Cardiac fibroblast (primary cell): ENCODE measurements around the gene BANP.
A peak's percentile ranks its signal among the peaks of the same experiment; 100 is the strongest.
"Not testable (repeated sequence)": the region's sequence is repeated elsewhere in the genome, so short reads cannot be mapped to it uniquely, and the experiment has no call there.

Source experiments
- DNase-seq, 2 donors: peaks; one replicate each; pipeline versions ENCODE4 v3.0.0 to v3.0.0-alpha.2; 2010; ENCODE audit warnings: low read depth in 2 of 2
- H3K4me3 ChIP-seq, 2 donors: replicated peaks in 1 of 2; 1 replicate in 1 of 2; 2 replicates in 1 of 2; pipeline ENCODE4 v1.5.1; 2011; ENCODE audit warnings: low read depth in 2 of 2, low read length in 2 of 2, mild to moderate bottlenecking in 2 of 2, moderate library complexity in 1 of 2
- TF ChIP-seq, protein P1 (sequence below): IDR thresholded peaks from one replicate; pipeline ENCODE4 v1.5.1; 2011; ENCODE audit warnings: low read depth, mild to moderate bottlenecking, low read length, inconsistent platforms

The BANP gene

DNA sequence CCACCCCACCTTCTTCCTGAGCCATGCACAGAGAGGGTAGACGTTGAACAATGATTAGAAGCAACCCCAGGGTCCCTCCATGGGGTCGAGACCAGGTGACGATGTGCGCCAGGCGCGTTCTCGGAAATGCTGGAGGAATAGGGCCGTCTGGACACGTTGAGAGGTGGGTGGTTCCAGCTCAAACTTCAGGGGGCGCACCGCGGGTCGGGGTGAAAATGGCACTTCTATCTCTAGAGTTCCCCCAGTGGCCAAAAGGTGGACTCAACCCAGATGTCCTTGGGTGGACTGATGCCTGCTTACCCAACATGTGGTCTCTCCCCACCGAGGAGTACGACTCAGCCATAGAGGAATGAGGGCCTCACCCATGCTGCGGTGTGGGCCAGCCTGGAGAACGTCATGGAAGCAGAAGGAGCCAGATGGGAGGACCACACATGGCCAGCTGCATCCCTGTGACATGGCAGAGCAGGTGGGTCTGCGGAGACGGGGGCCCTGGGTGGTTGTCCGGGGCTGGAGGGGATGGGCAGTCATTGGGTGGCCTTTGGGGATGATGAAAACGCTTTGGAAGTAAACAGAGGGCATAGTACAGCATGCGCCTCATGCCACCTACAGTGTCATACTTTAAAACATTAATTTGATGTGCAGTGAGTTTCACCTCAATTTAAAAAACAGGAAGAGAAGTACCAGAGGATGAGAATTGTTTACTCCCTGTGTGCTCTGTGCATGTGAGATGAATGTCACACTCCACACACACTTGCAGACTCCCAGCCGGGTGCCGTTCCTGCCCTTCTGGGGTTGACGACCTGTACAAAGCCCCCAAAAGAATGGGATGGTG lies 147.7 kb downstream of the BANP start:
- not testable (repeated sequence) for H3K4me3 ChIP-seq
- DNase-seq = peak; percentile 44 to 71
- TF ChIP-seq, protein P1, sequence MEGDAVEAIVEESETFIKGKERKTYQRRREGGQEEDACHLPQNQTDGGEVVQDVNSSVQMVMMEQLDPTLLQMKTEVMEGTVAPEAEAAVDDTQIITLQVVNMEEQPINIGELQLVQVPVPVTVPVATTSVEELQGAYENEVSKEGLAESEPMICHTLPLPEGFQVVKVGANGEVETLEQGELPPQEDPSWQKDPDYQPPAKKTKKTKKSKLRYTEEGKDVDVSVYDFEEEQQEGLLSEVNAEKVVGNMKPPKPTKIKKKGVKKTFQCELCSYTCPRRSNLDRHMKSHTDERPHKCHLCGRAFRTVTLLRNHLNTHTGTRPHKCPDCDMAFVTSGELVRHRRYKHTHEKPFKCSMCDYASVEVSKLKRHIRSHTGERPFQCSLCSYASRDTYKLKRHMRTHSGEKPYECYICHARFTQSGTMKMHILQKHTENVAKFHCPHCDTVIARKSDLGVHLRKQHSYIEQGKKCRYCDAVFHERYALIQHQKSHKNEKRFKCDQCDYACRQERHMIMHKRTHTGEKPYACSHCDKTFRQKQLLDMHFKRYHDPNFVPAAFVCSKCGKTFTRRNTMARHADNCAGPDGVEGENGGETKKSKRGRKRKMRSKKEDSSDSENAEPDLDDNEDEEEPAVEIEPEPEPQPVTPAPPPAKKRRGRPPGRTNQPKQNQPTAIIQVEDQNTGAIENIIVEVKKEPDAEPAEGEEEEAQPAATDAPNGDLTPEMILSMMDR = peak; percentile 10

DNA sequence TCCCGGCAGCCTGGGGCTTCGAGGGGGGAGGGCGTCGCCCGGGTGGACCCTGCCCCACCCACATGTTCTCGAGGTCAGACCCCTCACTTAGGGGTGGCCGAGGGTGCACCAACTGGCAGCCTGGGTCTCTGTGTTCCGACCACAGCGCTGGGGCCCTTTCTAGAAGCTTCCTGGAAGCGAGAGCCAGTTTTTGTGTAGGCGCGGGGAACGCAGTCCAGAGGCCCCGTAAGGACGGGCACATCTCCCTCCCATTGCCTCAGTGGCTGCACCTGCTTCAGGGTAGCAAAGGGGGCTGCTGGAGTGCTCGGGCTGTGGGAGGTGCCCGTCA lies 148.3 kb downstream of the BANP start:
- no peak for DNase-seq
- TF ChIP-seq, protein P1 = no peak
- no peak overlapping the region for H3K4me3 ChIP-seq

GRCh38 chr16:88099956-88100355 lies 148.7 kb downstream of the BANP start:
- not testable (repeated sequence) for H3K4me3 ChIP-seq, DNase-seq

- DNase-seq = not testable (repeated sequence)
These were observed 149.8 kb downstream of the BANP start for GRCh38 chr16:88100801-88101622.

DNA sequence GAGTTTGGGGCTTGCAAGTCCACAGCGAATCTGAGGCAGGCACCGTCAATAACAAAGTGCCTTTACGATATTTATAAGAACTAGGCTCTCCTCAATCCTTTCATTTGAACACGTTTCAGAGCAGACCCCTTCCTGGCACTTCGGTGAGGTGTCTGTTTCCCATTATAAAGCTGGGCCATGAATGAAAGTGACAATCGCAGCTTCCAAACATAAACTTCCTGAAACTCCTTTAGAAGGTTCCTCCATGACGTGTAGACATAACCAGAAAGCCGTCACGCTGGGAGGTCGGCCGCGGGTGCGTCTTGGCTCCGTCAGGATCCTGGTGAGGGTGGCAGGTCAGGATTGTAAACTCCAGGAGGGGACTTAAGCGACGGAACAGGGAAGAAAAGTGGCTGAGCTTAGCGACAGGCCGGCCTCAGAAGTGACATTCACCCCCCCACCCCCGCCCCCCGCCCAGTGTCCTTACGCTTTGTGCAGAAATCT lies 150.4 kb downstream of the BANP start:
- not testable (repeated sequence) for DNase-seq, H3K4me3 ChIP-seq

More at GRCh38 chr16:88100801-88101622, 149.8 kb downstream of the BANP start:
- not testable (repeated sequence) for H3K4me3 ChIP-seq

DNA sequence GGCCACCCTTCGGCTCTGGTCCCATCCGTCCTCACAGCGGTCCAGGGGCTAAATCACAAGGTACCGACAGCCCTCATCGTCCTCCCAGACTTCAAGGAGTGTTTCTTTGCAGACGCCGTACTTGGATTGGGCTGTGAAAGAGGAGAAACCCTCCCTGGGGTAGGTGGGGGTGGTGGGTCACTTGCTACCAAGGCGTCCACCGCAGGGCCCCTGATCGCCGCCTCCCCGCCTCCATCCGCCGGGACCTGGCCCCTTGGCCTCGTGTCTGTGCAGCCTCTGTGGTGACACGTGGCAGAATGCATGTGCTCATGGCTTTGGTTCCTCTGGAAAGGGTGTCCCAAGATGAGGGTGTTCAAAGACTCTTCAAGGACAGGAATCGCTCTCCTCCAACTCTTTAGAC lies 151.4 kb downstream of the BANP start:
- no peak for DNase-seq
- TF ChIP-seq, protein P1 = no peak
- H3K4me3 ChIP-seq = no peak overlapping the region

GRCh38 chr16:88103011-88103410 lies 151.8 kb downstream of the BANP start:
- TF ChIP-seq, protein P1 = no peak
- DNase-seq = no peak
- no peak overlapping the region for H3K4me3 ChIP-seq

- DNase-seq = no peak
- TF ChIP-seq, protein P1 = no peak
- H3K4me3 ChIP-seq = no peak overlapping the region
These were observed 152.5 kb downstream of the BANP start for GRCh38 chr16:88103581-88104188.

- DNase-seq, H3K4me3 ChIP-seq: not testable (repeated sequence)
These were observed 153.1 kb downstream of the BANP start for GRCh38 chr16:88104363-88104762.

DNA sequence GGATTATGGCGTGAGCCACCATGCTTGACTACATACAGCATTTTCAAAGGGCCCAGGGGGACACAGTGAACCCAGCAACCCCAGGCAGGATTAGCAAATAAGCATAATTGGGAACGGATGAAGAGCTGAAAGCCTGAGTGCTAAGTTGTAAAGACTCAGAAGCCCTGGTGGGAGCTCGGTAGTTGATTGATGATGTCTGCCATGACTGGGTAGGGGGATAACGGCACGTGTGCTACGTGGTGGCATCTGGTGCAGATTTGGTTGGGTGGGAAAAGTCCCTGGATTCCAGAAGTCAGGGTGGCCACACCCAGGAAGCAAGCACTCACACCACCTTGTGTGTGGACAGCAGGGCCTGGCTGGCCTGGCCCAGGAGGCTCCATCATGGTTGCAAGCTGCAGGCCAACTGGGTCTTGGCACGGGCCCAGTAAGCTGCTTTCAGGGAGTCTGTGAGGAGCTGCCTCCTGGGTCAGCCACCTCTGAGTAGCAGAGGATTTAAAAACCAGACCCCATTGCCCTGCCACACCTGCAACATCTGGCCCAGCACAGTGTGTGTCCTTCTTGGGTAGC lies 154.4 kb downstream of the BANP start:
- H3K4me3 ChIP-seq, DNase-seq: not testable (repeated sequence)

DNA sequence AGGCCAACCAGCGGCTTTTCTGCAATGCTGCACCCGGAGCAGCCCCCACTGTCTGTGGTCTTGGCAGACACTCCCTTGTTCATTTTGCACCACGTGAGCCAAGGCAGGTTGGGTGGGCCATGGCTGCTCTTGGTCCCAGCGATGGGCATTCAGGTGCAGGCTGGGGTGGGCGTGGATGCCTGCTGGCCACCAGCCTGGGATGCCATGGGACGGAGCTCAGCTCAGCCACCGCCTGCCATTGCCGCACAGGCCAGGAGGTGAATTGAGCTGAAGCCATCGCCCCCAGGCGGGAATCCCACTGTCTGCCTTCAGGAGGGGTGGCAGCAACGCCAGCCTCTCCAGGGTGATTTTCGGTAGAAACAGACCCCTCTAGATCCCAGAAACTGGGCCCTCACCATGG lies 155.3 kb downstream of the BANP start:
- not testable (repeated sequence) for H3K4me3 ChIP-seq, DNase-seq
